NB4 (cell line): ENCODE results near the gene ASB10.

Source experiments
- DNase-seq: peaks from one replicate; pipeline ENCODE4 v3.0.0; 2010; ENCODE audit warnings: low read depth
- H3K4me3 ChIP-seq: one replicate; pipeline ENCODE4 v1.5.1; 2011; ENCODE audit warnings: mild to moderate bottlenecking, low read depth, low read length, moderate library complexity
- MYC ChIP-seq: IDR thresholded peaks from 2 replicates; pipeline ENCODE4 v1.6.1; 2011; ENCODE audit warnings: low read depth, low read length
- POLR2A ChIP-seq: IDR thresholded peaks from 2 replicates; pipeline ENCODE4 v1.6.1; 2011; ENCODE audit warnings: mild to moderate bottlenecking; ENCODE audit not compliant: insufficient read length; ENCODE audit errors: extremely low read depth
- TF ChIP-seq, protein P1 (sequence below): IDR thresholded peaks from one replicate; pipeline ENCODE4 v1.5.1; 2012; ENCODE audit warnings: low read depth, low read length
- TF ChIP-seq, protein P2 (sequence below): IDR thresholded peaks from 2 replicates; pipeline ENCODE4 v1.6.1; 2011; ENCODE audit warnings: low read depth, low read length

Gene ASB10

DNA sequence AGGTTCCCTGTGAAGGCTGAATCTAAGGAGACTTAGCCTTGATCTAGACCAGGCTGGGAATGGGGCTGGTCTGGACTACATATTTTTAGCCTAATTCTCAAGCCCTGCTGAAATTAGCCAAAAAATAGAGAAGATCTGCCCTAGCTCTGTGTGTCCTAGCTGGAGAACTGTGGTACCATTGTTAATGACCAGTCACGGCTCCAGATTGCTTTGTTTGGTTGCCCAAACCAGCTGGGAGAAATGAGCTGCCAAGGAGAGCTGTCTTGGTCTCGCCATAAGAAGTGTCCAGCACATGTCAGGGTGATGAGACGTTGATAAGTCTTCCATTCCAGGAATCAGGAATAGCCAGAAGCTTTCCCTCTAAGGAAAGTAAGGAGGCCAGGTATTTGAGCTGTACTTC lies 40.3 kb downstream of the ASB10 start:
- TF ChIP-seq MYC: no peak
- TF ChIP-seq, protein P1, sequence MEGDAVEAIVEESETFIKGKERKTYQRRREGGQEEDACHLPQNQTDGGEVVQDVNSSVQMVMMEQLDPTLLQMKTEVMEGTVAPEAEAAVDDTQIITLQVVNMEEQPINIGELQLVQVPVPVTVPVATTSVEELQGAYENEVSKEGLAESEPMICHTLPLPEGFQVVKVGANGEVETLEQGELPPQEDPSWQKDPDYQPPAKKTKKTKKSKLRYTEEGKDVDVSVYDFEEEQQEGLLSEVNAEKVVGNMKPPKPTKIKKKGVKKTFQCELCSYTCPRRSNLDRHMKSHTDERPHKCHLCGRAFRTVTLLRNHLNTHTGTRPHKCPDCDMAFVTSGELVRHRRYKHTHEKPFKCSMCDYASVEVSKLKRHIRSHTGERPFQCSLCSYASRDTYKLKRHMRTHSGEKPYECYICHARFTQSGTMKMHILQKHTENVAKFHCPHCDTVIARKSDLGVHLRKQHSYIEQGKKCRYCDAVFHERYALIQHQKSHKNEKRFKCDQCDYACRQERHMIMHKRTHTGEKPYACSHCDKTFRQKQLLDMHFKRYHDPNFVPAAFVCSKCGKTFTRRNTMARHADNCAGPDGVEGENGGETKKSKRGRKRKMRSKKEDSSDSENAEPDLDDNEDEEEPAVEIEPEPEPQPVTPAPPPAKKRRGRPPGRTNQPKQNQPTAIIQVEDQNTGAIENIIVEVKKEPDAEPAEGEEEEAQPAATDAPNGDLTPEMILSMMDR: no peak
- TF ChIP-seq, protein P2, sequence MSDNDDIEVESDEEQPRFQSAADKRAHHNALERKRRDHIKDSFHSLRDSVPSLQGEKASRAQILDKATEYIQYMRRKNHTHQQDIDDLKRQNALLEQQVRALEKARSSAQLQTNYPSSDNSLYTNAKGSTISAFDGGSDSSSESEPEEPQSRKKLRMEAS: no peak
- no peak for TF ChIP-seq POLR2A
- no peak overlapping the region for H3K4me3 ChIP-seq
- DNase-seq: no peak

DNA sequence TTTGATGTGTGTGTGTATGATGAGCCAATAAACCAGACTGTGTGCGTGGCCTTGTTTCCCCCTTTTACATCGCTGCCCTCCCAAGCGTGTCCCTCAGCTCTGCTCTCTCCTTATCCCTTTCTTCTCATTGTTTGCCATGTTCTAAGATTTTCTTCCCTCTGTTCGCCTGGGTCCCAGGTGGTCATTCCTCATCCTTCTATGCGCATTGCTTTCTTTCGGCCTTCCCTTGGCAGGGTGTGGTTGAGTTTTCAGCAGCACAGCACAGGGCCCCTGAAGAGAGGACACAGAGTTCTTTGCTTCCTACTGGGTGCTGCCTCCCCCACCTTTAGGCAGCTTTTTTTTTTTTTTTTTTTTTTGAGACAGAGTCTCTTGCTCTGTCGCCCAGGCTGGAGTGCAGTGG lies 42.7 kb downstream of the ASB10 start:
- no peak for DNase-seq
- H3K4me3 ChIP-seq: no peak overlapping the region
- TF ChIP-seq MYC (no peak), POLR2A (no peak)
- TF ChIP-seq, protein P2: no peak
- TF ChIP-seq, protein P1: no peak

DNA sequence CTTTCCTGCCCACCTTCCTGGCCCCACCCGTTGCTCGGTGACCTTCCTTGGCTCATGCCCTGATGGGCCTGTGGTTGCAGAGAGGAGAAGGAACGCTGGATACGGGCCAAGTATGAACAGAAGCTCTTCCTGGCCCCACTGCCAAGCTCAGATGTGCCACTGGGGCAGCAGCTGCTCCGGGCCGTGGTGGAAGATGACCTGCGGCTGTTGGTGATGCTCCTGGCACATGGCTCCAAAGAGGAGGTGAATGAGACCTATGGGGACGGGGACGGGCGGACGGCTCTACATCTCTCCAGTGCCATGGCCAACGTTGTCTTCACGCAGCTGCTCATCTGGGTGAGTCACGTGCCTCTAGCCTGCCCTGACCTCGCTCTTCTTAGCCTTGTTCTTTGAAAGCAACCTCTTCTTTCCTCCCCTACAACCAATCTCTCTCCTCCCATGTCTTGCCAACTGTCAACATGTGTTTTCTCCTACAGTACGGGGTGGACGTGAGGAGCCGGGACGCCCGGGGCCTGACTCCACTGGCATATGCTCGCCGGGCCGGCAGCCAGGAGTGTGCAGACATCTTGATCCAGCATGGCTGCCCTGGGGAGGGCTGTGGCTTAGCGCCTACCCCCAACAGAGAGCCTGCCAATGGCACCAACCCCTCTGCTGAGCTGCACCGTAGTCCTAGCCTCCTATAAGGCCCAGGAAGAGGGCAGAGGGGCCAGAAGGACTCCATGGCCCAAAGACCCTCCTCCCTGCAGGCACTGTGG lies 43.6 kb downstream of the ASB10 start:
- H3K4me3 ChIP-seq: no peak overlapping the region
- TF ChIP-seq POLR2A: no peak
- TF ChIP-seq, protein P1: no peak
- TF ChIP-seq MYC: no peak
- TF ChIP-seq, protein P2: no peak
- no peak for DNase-seq

- TF ChIP-seq, protein P1: no peak
- TF ChIP-seq, protein P2: no peak
- TF ChIP-seq MYC: no peak
- no peak for TF ChIP-seq POLR2A
- no peak for DNase-seq
- H3K4me3 ChIP-seq: no peak overlapping the region
These were observed 44.4 kb downstream of the ASB10 start for GRCh38 chr7:151142686-151143040.

GRCh38 chr7:151141855-151142685 lies 45.0 kb downstream of the ASB10 start:
- no peak for DNase-seq
- TF ChIP-seq, protein P1: no peak
- H3K4me3 ChIP-seq: no peak overlapping the region
